HG03460 (cell line): ENCODE data around the gene TANGO6.

Experiments
- ATAC-seq: cut with Tn5 transposase; IDR thresholded peaks from one replicate; pipeline ENCODE4 v1.9.1; 2021; ENCODE audit not compliant: unreplicated experiment

TANGO6 gene

GRCh38 chr16:68907297-68907696 is 64.0 kb downstream of the TANGO6 start:
- no peak for ATAC-seq

DNA sequence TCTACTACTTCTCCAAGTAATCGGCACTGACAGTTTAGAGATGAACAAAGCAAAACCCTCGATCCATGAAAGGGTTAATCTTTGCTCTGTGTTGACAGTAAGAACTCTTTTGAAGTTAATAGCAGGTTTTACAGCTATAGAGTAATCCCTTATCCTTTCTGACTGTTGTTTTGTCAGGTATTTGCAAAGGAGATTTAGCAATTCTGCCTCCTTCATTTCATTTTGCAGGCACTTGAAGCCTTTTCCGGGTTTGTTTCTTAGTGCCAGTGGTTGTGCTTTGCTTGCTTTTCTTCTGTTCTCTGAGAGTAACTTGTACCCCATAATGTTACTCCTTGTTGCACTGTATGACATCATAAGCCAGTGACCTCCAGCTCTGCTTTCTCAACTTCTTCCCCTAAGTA is 64.5 kb downstream of the TANGO6 start:
- no peak for ATAC-seq

DNA sequence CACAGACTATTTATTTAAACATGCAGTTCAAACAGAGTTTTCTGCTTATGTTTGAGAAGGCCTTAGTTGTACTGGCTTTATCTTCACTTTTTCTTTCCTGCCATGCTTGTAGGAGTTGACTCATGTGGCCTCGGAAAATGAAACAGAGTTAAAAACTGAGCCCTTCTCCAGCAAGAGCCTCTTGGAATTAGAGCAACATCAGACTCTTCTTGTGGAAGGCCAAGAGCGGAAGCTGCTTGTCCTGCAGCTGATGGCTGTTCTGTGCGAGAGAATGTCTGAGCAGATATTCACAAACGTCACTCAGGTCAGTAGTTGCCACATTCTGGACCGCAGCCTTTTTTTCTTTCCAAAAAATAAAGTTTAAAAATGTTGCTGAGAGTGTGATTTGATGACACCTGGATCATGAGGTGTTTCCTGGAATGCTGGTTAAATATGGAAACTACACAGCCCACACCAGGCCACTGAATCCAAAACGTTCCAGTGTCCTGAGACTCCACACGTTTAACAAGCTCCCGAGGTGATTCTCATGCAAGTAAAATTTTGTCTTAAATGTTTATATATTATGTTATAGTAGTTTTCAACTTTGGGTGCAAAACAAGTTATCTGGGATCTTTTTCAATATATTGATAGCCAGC is 65.9 kb downstream of the TANGO6 start:
- no peak for ATAC-seq

DNA sequence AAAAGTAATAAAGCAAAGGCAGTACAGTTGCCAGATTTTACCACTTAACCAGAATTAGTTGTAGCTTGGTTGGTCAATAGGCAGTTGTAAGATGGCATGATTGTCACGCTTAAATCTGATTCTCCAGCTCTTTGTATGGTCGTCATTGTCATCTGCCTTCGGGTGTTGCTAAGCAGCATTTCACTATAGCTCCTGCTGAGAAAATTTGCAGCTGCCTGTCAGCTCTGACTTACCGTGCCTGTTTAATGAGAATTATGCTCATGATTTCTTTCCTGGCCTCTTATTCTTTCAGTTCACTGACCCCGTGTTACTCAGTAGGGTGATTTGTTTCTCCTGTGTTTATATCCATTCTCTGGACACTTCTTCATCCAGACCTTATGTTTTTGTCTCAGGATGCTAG is 66.7 kb downstream of the TANGO6 start:
- ATAC-seq = no peak

DNA sequence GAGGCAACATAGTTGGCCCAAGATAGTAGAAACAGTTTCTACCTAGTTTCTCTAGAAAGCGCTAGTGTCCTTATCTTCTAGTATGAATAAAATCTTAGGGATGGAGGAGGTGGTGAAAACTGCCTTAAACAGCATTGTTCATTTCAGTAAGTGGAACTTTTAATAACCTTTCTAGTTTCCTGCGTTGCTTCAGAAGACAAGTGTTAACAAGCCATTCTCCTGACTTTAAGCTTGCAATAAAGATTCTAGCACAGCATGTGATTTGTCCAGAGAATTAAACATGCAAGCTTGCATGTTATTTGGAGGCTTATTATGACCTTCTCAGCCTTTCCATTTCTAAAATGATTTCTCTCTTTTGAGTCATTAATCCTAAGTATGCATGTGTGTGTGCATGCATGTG is 72.3 kb downstream of the TANGO6 start:
- ATAC-seq = no peak

GRCh38 chr16:68917541-68917940 is 74.2 kb downstream of the TANGO6 start:
- no peak for ATAC-seq

DNA sequence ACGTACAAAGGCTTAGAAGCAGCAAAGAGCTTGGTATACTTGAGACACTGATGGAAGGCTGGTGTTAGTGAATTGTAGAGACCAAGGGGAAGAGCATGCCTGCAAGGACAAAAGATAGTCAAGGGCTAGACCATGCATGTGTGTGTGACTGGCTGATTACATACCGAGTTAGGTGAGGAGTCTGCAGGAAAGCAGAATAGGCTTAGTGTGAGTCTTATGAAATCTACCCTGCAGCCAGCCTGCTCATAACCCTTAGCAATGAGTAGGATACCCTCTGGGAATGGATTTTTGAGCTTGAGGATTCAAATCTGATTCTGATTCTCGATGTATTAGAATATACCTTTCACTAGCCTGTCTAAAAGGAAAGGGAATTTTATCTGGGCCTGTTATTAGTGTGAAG is 77.0 kb downstream of the TANGO6 start:
- no peak for ATAC-seq

DNA sequence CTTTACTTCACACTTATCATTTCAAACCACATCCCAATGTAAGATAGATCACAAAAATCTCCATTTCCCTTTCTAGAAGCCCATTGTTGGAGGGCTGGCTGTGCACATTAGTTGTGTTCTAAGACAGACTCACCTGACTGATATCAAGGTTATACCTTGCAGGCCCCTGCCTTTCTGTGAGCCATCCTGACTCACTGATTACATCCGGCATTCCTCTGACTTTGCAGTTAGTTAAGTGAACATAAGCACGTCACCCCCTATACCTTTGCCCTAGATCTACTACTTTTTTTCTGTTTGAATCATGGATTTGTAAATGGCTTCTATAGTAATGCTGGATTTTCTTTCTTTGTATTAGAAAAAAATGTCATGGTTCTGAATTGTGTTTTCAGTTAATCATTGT is 78.3 kb downstream of the TANGO6 start:
- ATAC-seq = no peak

DNA sequence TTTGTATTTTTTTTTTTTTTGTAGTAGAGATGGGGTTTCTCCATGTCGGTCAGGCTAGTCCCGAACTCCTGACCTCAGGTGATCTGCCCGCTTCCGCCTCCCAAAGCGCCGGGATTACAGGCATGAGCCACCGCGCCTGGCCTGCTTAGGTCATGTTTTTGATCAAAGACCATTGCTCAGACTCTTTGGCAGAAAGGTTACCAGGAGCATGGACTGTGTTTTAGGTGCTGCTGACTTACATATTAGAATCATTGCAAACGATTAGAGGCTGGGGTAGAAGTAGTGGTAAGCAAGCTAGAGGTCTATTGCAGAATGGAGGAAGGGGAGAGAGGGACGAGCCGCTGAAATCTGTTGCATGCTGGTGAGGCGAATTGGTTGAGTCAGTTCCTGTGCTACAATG is 79.8 kb downstream of the TANGO6 start:
- ATAC-seq = no peak

DNA sequence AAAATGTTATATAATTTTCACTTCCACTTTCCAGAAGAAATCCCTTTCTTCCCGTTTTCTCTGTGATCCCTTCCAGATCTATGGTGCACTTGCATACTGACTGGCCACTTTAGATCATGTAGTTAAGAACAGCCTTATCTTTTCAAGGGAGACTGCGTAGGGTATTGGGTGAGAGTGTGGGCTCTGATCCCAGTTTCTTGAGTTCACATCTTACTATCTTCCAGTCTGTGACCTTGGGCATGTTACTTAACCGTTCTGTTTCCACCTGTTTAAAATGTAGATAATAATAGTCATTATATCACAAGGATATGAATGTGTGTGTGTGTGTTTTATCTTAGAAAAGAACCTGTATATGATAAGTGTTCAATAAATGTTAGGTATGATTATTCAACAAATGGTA is 83.7 kb downstream of the TANGO6 start:
- ATAC-seq = no peak

GRCh38 chr16:68931196-68931595 is 87.9 kb downstream of the TANGO6 start:
- ATAC-seq = no peak

DNA sequence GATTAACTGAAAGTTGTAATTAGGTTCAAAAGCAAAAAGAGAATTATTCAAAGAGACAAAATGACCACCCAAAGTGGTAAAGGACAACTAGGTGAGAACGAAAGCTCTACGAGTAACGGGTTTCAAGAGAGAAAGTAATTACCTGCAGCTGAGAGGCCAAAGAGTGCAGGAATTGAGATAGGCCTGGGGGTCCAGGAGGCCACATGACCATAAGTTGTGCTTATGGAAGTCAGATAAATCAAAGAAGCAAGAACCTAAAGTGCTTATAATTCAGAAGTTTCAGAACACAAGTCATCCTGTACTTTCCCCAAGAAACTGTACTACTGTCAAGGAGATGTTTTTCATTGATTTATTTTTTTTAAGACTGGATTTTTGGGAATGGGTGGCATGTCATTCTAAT is 91.1 kb downstream of the TANGO6 start:
- ATAC-seq = no peak

DNA sequence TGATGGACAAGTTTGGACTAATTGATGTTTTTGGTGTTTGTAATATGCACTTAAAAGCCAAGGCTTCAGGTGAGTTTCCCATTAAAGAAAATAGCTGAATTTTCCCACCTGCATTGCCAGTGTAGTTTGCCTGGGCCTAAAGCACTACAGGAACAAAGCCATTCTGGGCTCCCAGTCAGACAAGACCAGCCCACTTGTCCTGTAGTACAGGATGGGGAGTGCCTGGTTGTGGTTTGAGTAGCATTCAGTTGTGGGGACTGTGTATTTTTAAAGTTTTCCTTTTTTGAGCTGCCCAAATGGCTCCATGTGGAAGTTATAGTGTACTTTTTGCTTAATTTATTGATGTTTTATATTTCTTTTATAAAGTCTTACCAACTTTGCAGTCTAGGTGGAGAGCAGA is 91.7 kb downstream of the TANGO6 start:
- no peak for ATAC-seq

DNA sequence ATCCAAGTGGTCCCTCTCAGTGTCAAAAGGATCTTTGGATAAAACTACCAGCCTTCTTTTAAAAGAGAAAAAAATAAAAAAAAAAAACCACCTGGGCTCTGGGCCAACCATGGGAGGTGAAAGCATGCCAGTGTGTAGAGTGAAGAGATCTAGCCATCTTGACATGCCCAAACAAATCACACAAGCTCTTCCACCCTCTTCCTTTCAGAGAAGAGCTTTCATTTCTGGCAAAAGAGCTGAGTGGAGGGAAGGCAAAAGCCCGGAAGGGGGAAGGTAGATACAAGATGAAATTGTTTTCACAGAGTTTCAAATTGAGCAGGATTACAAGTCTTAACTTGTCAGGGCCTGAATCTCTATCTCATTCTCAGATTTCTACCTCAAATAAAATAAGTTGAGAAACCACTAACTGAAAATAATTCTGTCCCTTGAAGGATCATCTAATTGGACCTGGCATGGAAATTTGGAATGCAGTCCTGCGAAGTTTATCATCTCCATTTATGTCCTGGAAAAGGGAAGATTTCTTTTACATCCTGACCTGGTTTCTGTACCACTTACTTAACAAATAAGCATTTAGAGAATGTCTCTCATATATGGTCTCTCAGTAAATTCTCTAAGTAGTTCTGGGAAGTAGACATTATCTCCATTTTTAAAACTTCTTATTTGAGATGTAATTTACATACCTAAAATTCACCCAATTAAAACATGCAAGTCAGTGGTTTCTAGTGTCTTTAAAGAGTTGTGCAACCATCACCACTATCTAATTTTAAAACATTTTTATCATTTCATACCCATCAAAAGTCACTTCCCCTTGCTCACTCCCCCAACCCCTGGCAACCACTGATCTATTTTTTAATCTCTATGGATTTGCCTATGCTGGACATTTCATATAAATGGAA is 93.7 kb downstream of the TANGO6 start:
- ATAC-seq = no peak

GRCh38 chr16:68939692-68940320 is 96.5 kb downstream of the TANGO6 start:
- ATAC-seq = no peak

GRCh38 chr16:68940816-68941215 is 97.5 kb downstream of the TANGO6 start:
- no peak for ATAC-seq

GRCh38 chr16:68943961-68944360 is 100.6 kb downstream of the TANGO6 start:
- no peak for ATAC-seq

GRCh38 chr16:68948230-68948910 is 105.0 kb downstream of the TANGO6 start:
- ATAC-seq = no peak

GRCh38 chr16:68951991-68952877 is 108.9 kb downstream of the TANGO6 start:
- no peak for ATAC-seq

DNA sequence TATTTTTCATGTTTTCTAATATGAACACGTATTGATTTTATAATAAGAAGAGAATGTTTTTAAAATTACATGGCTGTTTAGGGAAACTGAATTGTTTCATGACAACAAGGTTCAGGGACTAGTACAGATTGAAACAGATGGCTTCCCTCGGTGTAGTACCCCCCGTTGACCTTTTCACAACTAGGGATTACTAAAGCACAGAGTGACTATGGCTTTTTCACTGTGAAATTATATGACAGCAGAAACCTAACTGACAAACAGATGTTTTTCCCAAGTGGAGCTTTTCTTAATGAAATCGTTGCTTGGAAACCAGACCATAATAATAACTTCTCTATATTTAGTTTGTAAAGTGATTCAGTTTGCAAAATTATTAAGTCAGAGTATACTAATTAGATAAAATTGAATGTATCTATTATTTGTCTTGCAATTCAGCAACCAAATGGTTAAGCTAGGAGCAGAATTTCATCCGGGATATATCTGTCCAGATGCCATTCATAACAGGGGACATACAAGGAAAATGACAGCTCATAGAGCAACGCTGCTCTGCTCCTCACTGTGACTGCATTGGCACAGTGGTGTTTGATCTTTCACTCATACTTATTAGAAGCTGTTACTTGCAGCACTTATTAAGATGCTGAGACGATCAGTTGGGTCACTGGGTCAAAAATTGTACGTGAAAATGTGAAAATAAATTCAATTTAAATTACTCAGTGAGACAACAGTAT is 111.7 kb downstream of the TANGO6 start:
- ATAC-seq = no peak
